ENCODE measurements around the gene WDR70. TPM values are rescaled to one million over a fixed set of nuclear protein-coding genes. Genes with fewer than 3 reads are reported as not detected.

WDR70 gene
- total and polyA plus RNA-seq, 2 donors (not counting 3 experiments of a cell fraction or from before 2014, with no cell fraction given) = 6.7 to 37.3 TPM

GRCh38 chr5:37571985-37572384 is 192.9 kb downstream of the WDR70 start:
- intact Hi-C loops (cut with micrococcal nuclease) = no loop called here
- no peak for FAIRE-seq
- POLR2A ChIA-PET = no interaction called here

More at GRCh38 chr5:37571985-37572384, 192.9 kb downstream of the WDR70 start:
- no peaks in the 10 kb centered on the region for H3K4me1 ChIP-seq (ENCODE audit: control insufficient read depth, extremely low read depth, insufficient read depth, low read length)
- DNase-seq (ENCODE audit: low read depth, low spot score) = no peak
- H3K4me2 ChIP-seq (ENCODE audit: insufficient read depth, low read length) = no peak overlapping the region
- H2AFZ ChIP-seq (ENCODE audit: low read depth, low read length) = no peak overlapping the region
- no peak overlapping the region for H3K4me3 ChIP-seq (replicated peaks in 1 of 3; ENCODE audit: insufficient read depth in 1 of 3, low read depth in 1 of 3, low read length in 3 of 3)
- H3K9me3 ChIP-seq (replicated peaks; ENCODE audit: control insufficient read depth, insufficient read depth, low read length) = no peaks in the 10 kb centered on the region
- no peak overlapping the region for H3K9ac ChIP-seq (replicated peaks; ENCODE audit: extremely low read depth, insufficient read depth, low read length)
- CTCF ChIA-PET = no interaction called here
- no peak for TF ChIP-seq MAX (IDR thresholded peaks at IDR 0.05; ENCODE audit: insufficient read depth, insufficient read length)
- no peak for TF ChIP-seq EZH2 (IDR thresholded peaks at IDR 0.05; ENCODE audit: borderline replicate concordance, low read depth, low read length, severe bottlenecking)
- no peak for TF ChIP-seq POLR2A (IDR thresholded peaks at IDR 0.05; ENCODE audit: low read depth, low read length)
- TF ChIP-seq FOS (IDR thresholded peaks at IDR 0.05; ENCODE audit: borderline replicate concordance, insufficient read depth, low read length) = no peak
- no peak for TF ChIP-seq CTCF (IDR thresholded peaks at IDR 0.05; ENCODE audit: extremely low read depth in 1 of 2, insufficient read depth in 1 of 2, low read depth in 1 of 2, low read length in 2 of 2)
- TF ChIP-seq MYC (IDR thresholded peaks at IDR 0.05; ENCODE audit: low read depth, low read length) = no peak
- no peak for TF ChIP-seq GATA2 (IDR thresholded peaks at IDR 0.05; ENCODE audit: insufficient read depth, insufficient read length, low read depth, low read length)
- no peak for TF ChIP-seq POLR2AphosphoS5 (IDR thresholded peaks at IDR 0.05; ENCODE audit: insufficient read depth, low read depth, low read length)
- no peak for TF ChIP-seq JUN (IDR thresholded peaks at IDR 0.05; ENCODE audit: borderline replicate concordance, insufficient read depth, insufficient read length, low read depth)
- dilution Hi-C loops (cut with MboI; ENCODE audit: extremely low pct_ligation_motif_present, low sequenced_read_pairs) = no loop called here
- no TSS peak for BruUV-seq (replicated peaks)
- no peaks in the 10 kb centered on the region for H4K20me1 ChIP-seq (replicated peaks; ENCODE audit: control insufficient read depth, extremely low read depth, insufficient read depth, low read length)
- no peaks in the 10 kb centered on the region for H3K79me2 ChIP-seq (ENCODE audit: control insufficient read depth, insufficient read depth, low read length)
- H3K36me3 ChIP-seq (ENCODE audit: control insufficient read depth in 2 of 2, extremely low read depth in 1 of 2, insufficient read depth in 2 of 2, low read length in 2 of 2) = no peaks in the 10 kb centered on the region
- no peak overlapping the region for H3K27ac ChIP-seq (ENCODE audit: insufficient read depth, low read depth, low read length)
- no peaks in the 10 kb centered on the region for H3K27me3 ChIP-seq (ENCODE audit: control insufficient read depth in 2 of 2, insufficient read depth in 2 of 2, low read length in 2 of 2)
- H3K9me1 ChIP-seq (replicated peaks; ENCODE audit: control insufficient read depth, extremely low read depth, insufficient read depth, low read length) = no peaks in the 10 kb centered on the region
